Thyroid gland (tissue), 4 donors: ENCODE results near the gene PLEKHJ1.

Experiments used
- POLR2A ChIP-seq, 2 donors: fragments of 450-650 bp; IDR thresholded peaks; one replicate each; pipeline ENCODE4 v1.6.1; 2017; ENCODE audit warnings: antibody characterized with exemption in 2 of 2, mild to moderate bottlenecking in 2 of 2, moderate library complexity in 1 of 2
- TF ChIP-seq, protein P1 (sequence below), 6 experiments: fragments of 200-600 bp in 3 of 6; fragments of 450-650 bp in 3 of 6; sonication (generic) in 3 of 6; IDR thresholded peaks; one replicate each; pipeline ENCODE4 v1.5.1; 2016 to 2019; ENCODE audit warnings: antibody characterized with exemption in 6 of 6, mild to moderate bottlenecking in 2 of 6, inconsistent platforms in 1 of 6, moderate library complexity in 1 of 6

DNA sequence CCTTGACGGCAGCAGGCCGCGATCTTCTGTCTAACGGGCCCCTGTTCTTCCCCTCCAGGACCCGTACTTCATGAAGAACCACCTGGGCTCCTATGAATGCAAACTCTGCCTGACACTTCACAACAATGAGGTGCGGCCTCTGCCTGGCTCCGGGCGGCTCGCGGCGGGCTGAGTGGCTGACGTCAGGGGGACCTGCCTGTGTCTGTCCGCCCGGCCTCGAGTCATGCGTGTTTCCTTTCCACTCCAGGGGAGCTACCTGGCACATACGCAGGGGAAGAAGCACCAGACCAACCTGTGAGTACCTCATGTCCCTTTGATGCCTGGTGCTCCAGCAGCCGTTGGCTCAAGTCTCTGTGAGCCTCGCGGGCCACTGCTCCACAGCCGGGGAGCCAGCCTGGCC, 8.4 kb upstream of the PLEKHJ1 start:
- no peak for TF ChIP-seq POLR2A (IDR thresholded peaks at IDR 0.05)
- TF ChIP-seq, protein P1, sequence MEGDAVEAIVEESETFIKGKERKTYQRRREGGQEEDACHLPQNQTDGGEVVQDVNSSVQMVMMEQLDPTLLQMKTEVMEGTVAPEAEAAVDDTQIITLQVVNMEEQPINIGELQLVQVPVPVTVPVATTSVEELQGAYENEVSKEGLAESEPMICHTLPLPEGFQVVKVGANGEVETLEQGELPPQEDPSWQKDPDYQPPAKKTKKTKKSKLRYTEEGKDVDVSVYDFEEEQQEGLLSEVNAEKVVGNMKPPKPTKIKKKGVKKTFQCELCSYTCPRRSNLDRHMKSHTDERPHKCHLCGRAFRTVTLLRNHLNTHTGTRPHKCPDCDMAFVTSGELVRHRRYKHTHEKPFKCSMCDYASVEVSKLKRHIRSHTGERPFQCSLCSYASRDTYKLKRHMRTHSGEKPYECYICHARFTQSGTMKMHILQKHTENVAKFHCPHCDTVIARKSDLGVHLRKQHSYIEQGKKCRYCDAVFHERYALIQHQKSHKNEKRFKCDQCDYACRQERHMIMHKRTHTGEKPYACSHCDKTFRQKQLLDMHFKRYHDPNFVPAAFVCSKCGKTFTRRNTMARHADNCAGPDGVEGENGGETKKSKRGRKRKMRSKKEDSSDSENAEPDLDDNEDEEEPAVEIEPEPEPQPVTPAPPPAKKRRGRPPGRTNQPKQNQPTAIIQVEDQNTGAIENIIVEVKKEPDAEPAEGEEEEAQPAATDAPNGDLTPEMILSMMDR (IDR thresholded peaks at IDR 0.05), result no peak
